ENCODE measurements around the gene MUC2. TPM values are rescaled to one million over a fixed set of nuclear protein-coding genes. Genes with fewer than 3 reads are reported as not detected.

Gene MUC2
- polyA plus RNA-seq, 1 donor: 94.8 TPM

DNA sequence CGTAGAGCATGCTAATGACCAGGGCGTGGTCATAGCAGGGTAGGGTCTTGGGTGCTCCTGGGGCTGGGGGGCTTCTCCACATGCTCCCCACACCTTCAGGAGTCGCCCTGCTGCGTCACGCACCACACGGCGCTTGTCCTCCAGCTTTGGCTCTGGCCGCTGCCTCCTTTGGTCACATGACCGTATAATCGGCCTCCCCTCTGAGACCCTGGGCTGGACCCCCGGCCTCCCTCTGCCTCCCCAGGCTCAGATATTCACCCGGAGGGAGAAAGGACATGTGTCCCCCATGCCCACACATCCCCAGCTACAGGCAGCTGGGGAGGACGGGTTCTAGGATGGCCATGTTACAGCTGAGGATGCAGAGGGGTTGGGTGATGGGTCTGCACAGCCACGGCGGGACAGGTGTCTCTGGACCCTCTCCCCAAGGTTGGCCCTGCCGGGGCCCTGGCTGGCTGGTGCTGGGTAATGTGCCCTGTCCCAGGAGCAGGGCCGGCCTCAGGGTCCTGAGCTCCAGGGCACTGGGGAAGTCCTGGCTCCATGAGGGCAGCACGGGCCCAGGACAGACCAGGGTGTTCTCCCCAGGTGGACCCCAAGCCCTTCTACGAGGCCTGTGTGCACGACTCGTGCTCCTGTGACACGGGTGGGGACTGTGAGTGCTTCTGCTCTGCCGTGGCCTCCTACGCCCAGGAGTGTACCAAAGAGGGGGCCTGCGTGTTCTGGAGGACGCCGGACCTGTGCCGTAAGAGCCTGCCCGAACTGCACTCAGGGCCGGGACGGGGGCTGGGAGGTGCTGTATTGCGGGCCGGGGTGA is 14.5 kb downstream of the MUC2 start:
- H3K36me3 ChIP-seq (ENCODE audit: control insufficient read depth, insufficient read depth, low read length): peaks cover 2% of the 10 kb centered on the region
- H3K27ac ChIP-seq (ENCODE audit: low read length): no peak overlapping the region
- no peak for DNase-seq
- WGBS (ENCODE audit: insufficient coverage, low lambda C conversion rate): no CpG with 5 or more reads among the region's 33 CpGs
- peaks cover 4% of the 10 kb centered on the region for H3K9me3 ChIP-seq (ENCODE audit: control insufficient read depth, low read depth, low read length)
- no peak overlapping the region for H3K4me3 ChIP-seq (ENCODE audit: low read length)
- H3K4me1 ChIP-seq (ENCODE audit: control insufficient read depth, insufficient read depth, low read length): no peaks in the 10 kb centered on the region
- H3K27me3 ChIP-seq (ENCODE audit: control insufficient read depth, insufficient read depth, low read length): no peaks in the 10 kb centered on the region

DNA sequence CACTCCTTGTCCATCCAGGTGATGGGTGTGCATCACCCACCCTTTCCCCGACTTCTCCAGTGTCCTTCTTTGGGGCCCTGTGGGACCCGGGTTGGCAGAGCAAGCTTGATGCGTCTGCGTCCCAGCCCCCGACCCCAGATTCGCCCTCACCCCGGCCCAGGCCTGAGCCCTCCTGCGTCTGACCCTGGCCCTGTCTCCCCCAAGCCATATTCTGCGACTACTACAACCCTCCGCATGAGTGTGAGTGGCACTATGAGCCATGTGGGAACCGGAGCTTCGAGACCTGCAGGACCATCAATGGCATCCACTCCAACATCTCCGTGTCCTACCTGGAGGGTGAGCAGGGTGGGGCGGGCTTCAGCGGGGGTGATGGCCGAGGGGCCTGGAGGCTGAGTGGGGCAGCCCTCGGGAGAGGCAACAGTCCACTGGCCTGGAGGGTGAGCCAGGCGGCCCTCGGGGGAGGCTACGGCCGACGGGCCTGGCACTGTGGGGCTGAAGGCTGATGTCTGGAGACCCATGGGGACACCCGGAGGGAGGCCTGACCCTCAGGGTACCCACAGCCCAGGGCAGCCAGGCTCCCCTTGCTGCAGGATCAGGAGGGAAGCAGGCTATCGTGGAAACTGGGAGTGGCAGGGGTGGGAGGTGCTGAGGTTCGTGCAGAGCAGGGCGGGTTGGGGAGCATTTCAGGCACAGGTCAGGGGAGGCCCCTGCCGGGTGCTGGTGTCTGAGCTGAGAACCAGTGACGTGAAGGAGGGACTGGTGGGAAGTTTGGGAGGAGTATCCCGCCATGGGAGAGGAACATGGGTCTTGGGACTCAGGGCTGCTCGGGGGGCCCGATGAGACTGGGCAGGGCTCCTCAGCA is 15.3 kb downstream of the MUC2 start:
- no peak overlapping the region for H3K27ac ChIP-seq (ENCODE audit: low read length)
- no CpG with 5 or more reads among the region's 31 CpGs for WGBS (ENCODE audit: insufficient coverage, low lambda C conversion rate)
- DNase-seq: no peak

DNA sequence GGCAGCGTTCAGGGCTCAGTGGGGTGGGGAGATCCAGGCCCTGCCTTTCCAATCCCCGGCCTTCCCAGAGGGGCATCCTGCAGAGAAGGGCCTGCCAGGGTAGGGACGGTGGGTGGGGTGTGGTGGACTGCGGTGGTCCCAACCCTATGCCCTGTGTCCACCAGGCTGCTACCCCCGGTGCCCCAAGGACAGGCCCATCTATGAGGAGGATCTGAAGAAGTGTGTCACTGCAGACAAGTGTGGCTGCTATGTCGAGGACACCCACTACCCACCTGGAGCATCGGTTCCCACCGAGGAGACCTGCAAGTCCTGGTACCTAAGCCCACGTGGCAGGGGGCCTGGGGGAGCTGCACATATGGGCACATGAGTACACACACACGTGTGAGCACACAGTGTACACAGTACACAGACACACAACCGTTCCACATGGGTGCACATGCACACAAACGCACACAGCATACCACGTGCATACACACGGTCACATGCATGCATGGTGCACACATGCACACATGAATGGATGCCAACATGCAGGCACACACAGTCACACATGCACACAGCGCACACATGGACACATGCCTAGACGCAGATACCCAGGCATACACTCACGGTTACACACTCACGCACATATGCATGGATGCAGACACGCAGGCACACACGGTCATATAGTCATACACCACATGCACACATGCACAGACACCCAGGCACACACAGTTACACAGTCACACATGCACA is 16.1 kb downstream of the MUC2 start:
- no CpG with 5 or more reads among the region's 20 CpGs for WGBS (ENCODE audit: insufficient coverage, low lambda C conversion rate)
- Histone ChIP-seq H3K27me3 (ENCODE audit: control insufficient read depth, insufficient read depth, low read length) (no peaks in the 10 kb centered on the region), H3K27ac (ENCODE audit: low read length) (no peak overlapping the region), H3K9me3 (ENCODE audit: control insufficient read depth, low read depth, low read length) (peaks cover 5% of the 10 kb centered on the region), H3K4me3 (ENCODE audit: low read length) (no peak overlapping the region), H3K4me1 (ENCODE audit: control insufficient read depth, insufficient read depth, low read length) (no peaks in the 10 kb centered on the region), H3K36me3 (ENCODE audit: control insufficient read depth, insufficient read depth, low read length) (peaks cover 2% of the 10 kb centered on the region)
- no peak for DNase-seq

More for the DNA sequence above, 15.3 kb downstream of the MUC2 start:
- Histone ChIP-seq H3K4me3 (ENCODE audit: low read length) (no peak overlapping the region), H3K27me3 (ENCODE audit: control insufficient read depth, insufficient read depth, low read length) (no peaks in the 10 kb centered on the region), H3K36me3 (ENCODE audit: control insufficient read depth, insufficient read depth, low read length) (peaks cover 2% of the 10 kb centered on the region), H3K4me1 (ENCODE audit: control insufficient read depth, insufficient read depth, low read length) (no peaks in the 10 kb centered on the region), H3K9me3 (ENCODE audit: control insufficient read depth, low read depth, low read length) (peaks cover 4% of the 10 kb centered on the region)

DNA sequence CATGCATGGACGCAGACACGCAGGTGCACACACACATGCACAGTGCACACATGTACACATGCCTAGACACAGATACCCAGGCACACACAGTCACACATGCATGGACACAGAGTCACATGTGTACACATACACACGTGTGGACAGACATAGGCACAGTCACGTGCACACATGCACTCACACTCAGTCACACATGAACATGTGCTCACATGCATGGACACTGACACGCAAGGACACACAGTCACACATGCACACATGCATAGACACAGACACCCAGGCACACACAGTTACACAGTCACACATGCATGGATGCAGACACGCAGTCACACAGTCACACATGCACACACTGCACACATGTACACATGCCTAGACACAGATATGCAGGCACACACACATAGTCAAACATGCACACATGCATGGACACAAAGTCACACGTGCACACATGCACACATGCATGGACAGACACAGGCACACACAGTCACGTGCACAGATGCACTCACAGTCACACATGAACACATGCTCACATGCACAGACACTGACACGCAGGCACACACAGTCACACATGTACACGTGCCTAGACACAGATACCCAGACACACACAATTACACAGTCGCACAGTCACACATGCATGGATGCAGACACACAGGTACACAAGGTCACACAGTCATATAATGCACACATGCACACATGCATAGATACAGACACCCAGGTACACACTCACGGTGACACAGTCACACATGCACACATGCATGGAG is 16.8 kb downstream of the MUC2 start:
- DNase-seq: no peak
- peaks cover 2% of the 10 kb centered on the region for H3K36me3 ChIP-seq (ENCODE audit: control insufficient read depth, insufficient read depth, low read length)
- no CpG with 5 or more reads among the region's 12 CpGs for WGBS (ENCODE audit: insufficient coverage, low lambda C conversion rate)
- no peaks in the 10 kb centered on the region for H3K27me3 ChIP-seq (ENCODE audit: control insufficient read depth, insufficient read depth, low read length)
- H3K4me3 ChIP-seq (ENCODE audit: low read length): no peak overlapping the region
- H3K4me1 ChIP-seq (ENCODE audit: control insufficient read depth, insufficient read depth, low read length): no peaks in the 10 kb centered on the region
- peaks cover 10% of the 10 kb centered on the region for H3K9me3 ChIP-seq (ENCODE audit: control insufficient read depth, low read depth, low read length)
- no peak overlapping the region for H3K27ac ChIP-seq (ENCODE audit: low read length)

DNA sequence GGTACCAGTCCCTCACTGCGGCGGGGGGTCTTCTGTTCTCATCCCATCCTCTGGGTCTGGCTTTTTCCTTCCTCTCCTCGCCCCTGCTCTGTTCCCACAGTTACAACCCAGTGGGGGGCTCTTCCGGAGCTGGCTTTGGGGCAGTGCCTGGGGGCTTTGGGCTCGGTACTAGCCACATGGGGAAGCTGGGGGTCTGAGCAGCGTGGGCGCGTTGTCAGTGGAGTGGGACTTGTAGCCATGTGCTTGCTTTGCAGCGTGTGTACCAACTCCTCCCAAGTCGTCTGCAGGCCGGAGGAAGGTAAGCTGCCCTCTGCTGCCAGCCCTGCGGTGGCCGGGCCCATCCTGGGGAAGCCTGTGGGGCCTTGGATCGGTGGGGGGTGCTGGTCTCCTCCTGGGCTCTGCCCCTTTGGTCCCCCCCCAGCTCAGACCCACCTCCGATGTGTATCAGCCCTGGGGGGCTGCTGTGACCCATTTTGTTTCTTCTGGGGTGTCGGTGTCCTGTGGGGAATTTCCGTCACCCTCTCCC is 17.5 kb downstream of the MUC2 start:
- no peak overlapping the region for H3K27ac ChIP-seq (ENCODE audit: low read length)
- no peak overlapping the region for H3K4me3 ChIP-seq (ENCODE audit: low read length)
- no peaks in the 10 kb centered on the region for H3K4me1 ChIP-seq (ENCODE audit: control insufficient read depth, insufficient read depth, low read length)
- H3K9me3 ChIP-seq (ENCODE audit: control insufficient read depth, low read depth, low read length): peaks cover 10% of the 10 kb centered on the region
- DNase-seq: no peak
- no peaks in the 10 kb centered on the region for H3K27me3 ChIP-seq (ENCODE audit: control insufficient read depth, insufficient read depth, low read length)
- WGBS (ENCODE audit: insufficient coverage, low lambda C conversion rate): no CpG with 5 or more reads among the region's 17 CpGs
- peaks cover 2% of the 10 kb centered on the region for H3K36me3 ChIP-seq (ENCODE audit: control insufficient read depth, insufficient read depth, low read length)

DNA sequence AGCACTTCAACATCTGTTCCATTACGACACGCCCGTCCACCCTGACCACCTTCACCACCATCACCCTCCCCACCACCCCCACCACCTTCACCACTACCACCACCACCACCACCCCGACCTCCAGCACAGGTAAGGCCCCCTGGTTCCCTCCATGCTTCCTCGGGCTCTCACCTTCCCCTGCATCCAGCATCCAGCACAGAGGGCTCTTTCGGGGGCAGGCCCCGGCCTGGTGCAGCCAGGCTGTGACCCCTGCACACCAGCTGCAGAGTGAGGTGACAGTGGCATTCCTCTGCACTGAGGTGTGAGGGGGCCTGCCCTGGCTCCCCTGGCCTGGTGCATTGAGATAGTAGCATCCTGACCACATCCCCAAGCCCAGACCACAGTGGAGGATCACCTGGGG is 18.2 kb downstream of the MUC2 start:
- peaks cover 10% of the 10 kb centered on the region for H3K9me3 ChIP-seq (ENCODE audit: control insufficient read depth, low read depth, low read length)
- H3K4me3 ChIP-seq (ENCODE audit: low read length): no peak overlapping the region
- no CpG with 5 or more reads among the region's 7 CpGs for WGBS (ENCODE audit: insufficient coverage, low lambda C conversion rate)
- H3K27me3 ChIP-seq (ENCODE audit: control insufficient read depth, insufficient read depth, low read length): no peaks in the 10 kb centered on the region
- no peak for DNase-seq
- H3K36me3 ChIP-seq (ENCODE audit: control insufficient read depth, insufficient read depth, low read length): peaks cover 2% of the 10 kb centered on the region
- no peaks in the 10 kb centered on the region for H3K4me1 ChIP-seq (ENCODE audit: control insufficient read depth, insufficient read depth, low read length)
- H3K27ac ChIP-seq (ENCODE audit: low read length): no peak overlapping the region

DNA sequence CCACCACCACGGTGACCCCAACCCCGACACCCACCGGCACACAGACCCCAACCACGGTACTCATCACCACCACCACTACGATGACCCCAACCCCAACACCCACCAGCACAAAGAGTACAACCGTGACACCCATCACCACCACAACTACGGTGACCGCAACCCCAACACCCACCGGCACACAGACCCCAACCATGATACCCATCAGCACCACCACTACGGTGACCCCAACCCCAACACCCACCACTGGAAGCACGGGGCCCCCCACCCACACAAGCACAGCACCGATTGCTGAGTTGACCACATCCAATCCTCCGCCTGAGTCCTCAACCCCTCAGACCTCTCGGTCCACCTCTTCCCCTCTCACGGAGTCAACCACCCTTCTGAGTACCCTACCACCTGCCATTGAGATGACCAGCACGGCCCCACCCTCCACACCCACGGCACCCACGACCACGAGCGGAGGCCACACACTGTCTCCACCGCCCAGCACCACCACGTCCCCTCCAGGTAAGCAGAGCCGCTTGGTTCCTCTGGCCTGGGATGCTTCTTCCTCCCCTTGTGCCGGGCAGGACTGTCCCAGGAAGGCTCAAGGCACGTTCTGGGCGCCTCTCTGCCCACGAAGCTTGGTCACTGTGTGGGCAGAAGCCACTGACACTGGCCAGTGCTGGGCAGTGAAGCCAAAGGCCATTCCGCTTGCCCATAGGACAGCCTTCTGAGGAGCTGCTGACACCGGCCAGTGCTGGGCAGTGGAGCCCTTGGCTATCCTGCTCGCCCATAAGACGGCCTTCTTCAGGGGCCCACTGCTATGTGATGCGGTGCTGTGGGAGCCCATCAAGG is 25.1 kb downstream of the MUC2 start:
- H3K27me3 ChIP-seq (ENCODE audit: control insufficient read depth, insufficient read depth, low read length): no peaks in the 10 kb centered on the region
- no CpG with 5 or more reads among the region's 32 CpGs for whole genome bisulfite sequencing (ENCODE audit: insufficient coverage, low lambda C conversion rate)
- no peak overlapping the region for H3K27ac ChIP-seq (ENCODE audit: low read length)
- DNase-seq: no peak
- no peak overlapping the region for H3K4me3 ChIP-seq (ENCODE audit: low read length)
- H3K4me1 ChIP-seq (ENCODE audit: control insufficient read depth, insufficient read depth, low read length): no peaks in the 10 kb centered on the region
- peaks cover 22% of the 10 kb centered on the region for H3K9me3 ChIP-seq (ENCODE audit: control insufficient read depth, low read depth, low read length)
- H3K36me3 ChIP-seq (ENCODE audit: control insufficient read depth, insufficient read depth, low read length): no peaks in the 10 kb centered on the region

DNA sequence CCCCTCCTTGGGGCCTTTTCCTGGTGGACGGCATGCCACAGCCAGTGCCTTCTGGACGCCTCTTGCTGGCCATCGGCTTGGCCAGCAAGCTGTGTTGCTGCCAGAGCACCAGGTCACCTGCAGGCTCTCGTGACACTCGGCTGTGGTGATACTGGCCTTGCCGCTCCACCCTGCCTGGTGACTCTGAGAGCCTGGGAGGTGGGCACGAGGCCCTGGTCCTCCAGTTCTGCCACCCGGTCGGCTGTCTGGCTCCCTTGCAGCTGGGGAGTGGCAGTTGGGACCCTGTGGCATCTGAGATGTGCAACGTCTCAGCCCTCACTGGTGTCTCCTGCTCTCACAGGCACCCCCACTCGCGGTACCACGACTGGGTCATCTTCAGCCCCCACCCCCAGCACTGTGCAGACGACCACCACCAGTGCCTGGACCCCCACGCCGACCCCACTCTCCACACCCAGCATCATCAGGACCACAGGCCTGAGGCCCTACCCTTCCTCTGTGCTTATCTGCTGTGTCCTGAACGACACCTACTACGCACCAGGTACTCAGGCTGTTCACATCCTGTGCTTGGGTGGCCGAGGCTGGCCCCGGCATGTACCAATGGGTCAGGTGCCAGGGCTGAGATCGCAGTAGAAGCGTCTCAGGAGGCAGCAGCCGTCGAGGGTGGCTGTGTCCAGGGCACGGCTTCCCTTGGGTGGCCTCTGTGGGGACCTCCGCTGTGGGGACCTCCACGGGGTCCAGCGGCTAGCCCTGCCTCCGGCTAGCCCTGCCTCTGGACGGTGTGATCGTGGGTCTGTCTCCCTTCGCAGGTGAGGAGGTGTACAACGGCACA is 26.0 kb downstream of the MUC2 start:
- H3K4me1 ChIP-seq (ENCODE audit: control insufficient read depth, insufficient read depth, low read length): no peaks in the 10 kb centered on the region
- no peak for DNase-seq
- WGBS (ENCODE audit: insufficient coverage, low lambda C conversion rate): no CpG with 5 or more reads among the region's 33 CpGs

More for the DNA sequence above, 26.0 kb downstream of the MUC2 start:
- H3K36me3 ChIP-seq (ENCODE audit: control insufficient read depth, insufficient read depth, low read length): no peaks in the 10 kb centered on the region
- no peak overlapping the region for H3K27ac ChIP-seq (ENCODE audit: low read length)
- no peak overlapping the region for H3K4me3 ChIP-seq (ENCODE audit: low read length)
- H3K9me3 ChIP-seq (ENCODE audit: control insufficient read depth, low read depth, low read length): peaks cover 22% of the 10 kb centered on the region
- no peaks in the 10 kb centered on the region for H3K27me3 ChIP-seq (ENCODE audit: control insufficient read depth, insufficient read depth, low read length)

All from large intestine (tissue), 3 donors.